ENCODE results near the gene AQP3. TPM values are rescaled to one million over a fixed set of nuclear protein-coding genes. Genes with fewer than 3 reads are reported as not detected.
"Not testable (repeated sequence)": the region's sequence is repeated elsewhere in the genome, so short reads cannot be mapped to it uniquely, and the experiment has no call there.

AQP3 gene
- total RNA-seq, 4 donors from 2014 or later, result 1.7 to 24.2 (median 13.5) TPM

GRCh38 chr9:33426843-33427293, 20.5 kb downstream of the AQP3 start:
- Histone ChIP-seq H3K9me3 (no peaks in the 10 kb centered on the region), H3K27me3 (no peaks in the 10 kb centered on the region), H3K4me3 (no peak overlapping the region), H3K27ac (no peak overlapping the region), H3K36me3 (no peaks in the 10 kb centered on the region), H3K4me1 (peaks cover 0 to 3% of the 10 kb centered on the region in 2 donors)
- in situ Hi-C loops (cut with MboI; ENCODE audit: low sequenced_read_pairs in 4 of 4) (no loop called here), intact Hi-C loops (cut with DNase I; ENCODE audit: low total_unique reads) (no loop called here)
- ATAC-seq (no peak), DNase-seq (no peak)
- TF ChIP-seq, protein P1, sequence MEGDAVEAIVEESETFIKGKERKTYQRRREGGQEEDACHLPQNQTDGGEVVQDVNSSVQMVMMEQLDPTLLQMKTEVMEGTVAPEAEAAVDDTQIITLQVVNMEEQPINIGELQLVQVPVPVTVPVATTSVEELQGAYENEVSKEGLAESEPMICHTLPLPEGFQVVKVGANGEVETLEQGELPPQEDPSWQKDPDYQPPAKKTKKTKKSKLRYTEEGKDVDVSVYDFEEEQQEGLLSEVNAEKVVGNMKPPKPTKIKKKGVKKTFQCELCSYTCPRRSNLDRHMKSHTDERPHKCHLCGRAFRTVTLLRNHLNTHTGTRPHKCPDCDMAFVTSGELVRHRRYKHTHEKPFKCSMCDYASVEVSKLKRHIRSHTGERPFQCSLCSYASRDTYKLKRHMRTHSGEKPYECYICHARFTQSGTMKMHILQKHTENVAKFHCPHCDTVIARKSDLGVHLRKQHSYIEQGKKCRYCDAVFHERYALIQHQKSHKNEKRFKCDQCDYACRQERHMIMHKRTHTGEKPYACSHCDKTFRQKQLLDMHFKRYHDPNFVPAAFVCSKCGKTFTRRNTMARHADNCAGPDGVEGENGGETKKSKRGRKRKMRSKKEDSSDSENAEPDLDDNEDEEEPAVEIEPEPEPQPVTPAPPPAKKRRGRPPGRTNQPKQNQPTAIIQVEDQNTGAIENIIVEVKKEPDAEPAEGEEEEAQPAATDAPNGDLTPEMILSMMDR (IDR thresholded peaks at IDR 0.05 in 4 of 5, conservative IDR thresholded peaks at IDR 0.05 in 1 of 5), result no peak
- no peak for TF ChIP-seq POLR2A (IDR thresholded peaks at IDR 0.05)

DNA sequence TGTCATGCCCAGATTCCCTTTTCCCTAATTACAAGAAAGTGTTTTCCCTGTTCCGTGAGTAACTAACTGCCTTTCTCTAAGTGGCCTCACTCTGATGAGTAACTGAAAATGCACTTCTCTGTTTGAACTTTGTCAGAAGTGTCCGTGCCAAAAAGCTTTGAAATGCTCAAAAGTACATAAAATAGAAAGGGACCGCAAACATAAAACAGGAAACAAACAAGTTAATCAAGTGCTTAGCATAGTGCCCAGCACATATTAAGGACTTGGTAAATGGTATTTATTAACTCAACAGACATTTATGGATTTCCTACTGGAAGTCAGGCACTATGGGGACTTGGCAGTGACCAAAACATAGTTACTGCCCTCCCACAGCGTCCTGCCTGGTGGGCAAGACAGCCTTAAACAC, 22.3 kb downstream of the AQP3 start:
- Histone ChIP-seq H3K4me3 (no peak overlapping the region), H3K36me3 (no peaks in the 10 kb centered on the region), H3K27ac (no peak overlapping the region), H3K4me1 (no peaks in the 10 kb centered on the region), H3K27me3 (no peaks in the 10 kb centered on the region), H3K9me3 (no peaks in the 10 kb centered on the region)
- intact Hi-C loops (cut with DNase I; ENCODE audit: low total_unique reads), result no loop called here
- ATAC-seq (no peak), DNase-seq (no peak)
- in situ Hi-C loops (cut with MboI; ENCODE audit: low sequenced_read_pairs in 4 of 4), result no loop called here
- no peak for TF ChIP-seq POLR2A (IDR thresholded peaks at IDR 0.05)
- TF ChIP-seq, protein P1 (IDR thresholded peaks at IDR 0.05 in 4 of 5, conservative IDR thresholded peaks at IDR 0.05 in 1 of 5), result no peak

- H3K27ac ChIP-seq; in situ Hi-C loops (cut with MboI; ENCODE audit: low sequenced_read_pairs in 4 of 4): not testable (repeated sequence)
Measured at GRCh38 chr9:33424492-33424891, 22.9 kb downstream of the AQP3 start.

DNA sequence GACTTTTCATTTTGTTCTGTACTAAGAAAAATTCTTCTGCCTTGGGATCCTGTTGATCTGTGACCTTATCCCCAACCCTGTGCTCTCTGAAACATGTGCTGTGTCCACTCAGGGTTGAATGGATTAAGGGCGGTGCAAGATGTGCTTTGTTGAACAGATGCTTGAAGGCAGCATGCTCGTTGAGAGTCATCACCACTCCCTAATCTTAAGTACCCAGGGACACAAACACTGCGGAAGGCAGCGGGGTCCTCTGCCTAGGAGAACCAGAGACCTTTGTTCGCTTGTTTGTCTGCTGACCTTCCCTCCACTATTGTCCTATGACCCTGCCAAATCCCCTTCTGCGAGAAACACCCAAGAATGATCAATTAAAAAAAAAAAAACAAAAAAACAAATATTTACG, 23.4 kb downstream of the AQP3 start:
- H3K4me3 ChIP-seq; intact Hi-C loops (cut with DNase I; ENCODE audit: low total_unique reads); ATAC-seq; DNase-seq; H3K9me3 ChIP-seq; H3K27ac ChIP-seq; in situ Hi-C loops (cut with MboI; ENCODE audit: low sequenced_read_pairs in 4 of 4); H3K27me3 ChIP-seq; H3K4me1 ChIP-seq; H3K36me3 ChIP-seq: not testable (repeated sequence)

More at GRCh38 chr9:33424492-33424891, 22.9 kb downstream of the AQP3 start:
- H3K4me3 ChIP-seq; intact Hi-C loops (cut with DNase I; ENCODE audit: low total_unique reads); H3K27me3 ChIP-seq; ATAC-seq; H3K4me1 ChIP-seq; H3K9me3 ChIP-seq; H3K36me3 ChIP-seq; DNase-seq: not testable (repeated sequence)

GRCh38 chr9:33419708-33420303, 27.6 kb downstream of the AQP3 start:
- no peaks in the 10 kb centered on the region for H3K9me3 ChIP-seq
- H3K27ac ChIP-seq, result no peak overlapping the region
- TF ChIP-seq POLR2A (IDR thresholded peaks at IDR 0.05), result no peak
- TF ChIP-seq, protein P1 (IDR thresholded peaks at IDR 0.05 in 4 of 5, conservative IDR thresholded peaks at IDR 0.05 in 1 of 5), result no peak
- no peak overlapping the region for H3K4me3 ChIP-seq
- in situ Hi-C loops (cut with MboI; ENCODE audit: low sequenced_read_pairs in 4 of 4) (loop anchor here in 1 of 4 donors (5.0 kb wide), 1 partner anchor 48 kb away; no protein-coding TSS in a partner anchor), intact Hi-C loops (cut with DNase I; ENCODE audit: low total_unique reads) (no loop called here)
- H3K27me3 ChIP-seq, result no peaks in the 10 kb centered on the region
- no peaks in the 10 kb centered on the region for H3K4me1 ChIP-seq
- DNase-seq (no peak), ATAC-seq (no peak)
- no peaks in the 10 kb centered on the region for H3K36me3 ChIP-seq

DNA sequence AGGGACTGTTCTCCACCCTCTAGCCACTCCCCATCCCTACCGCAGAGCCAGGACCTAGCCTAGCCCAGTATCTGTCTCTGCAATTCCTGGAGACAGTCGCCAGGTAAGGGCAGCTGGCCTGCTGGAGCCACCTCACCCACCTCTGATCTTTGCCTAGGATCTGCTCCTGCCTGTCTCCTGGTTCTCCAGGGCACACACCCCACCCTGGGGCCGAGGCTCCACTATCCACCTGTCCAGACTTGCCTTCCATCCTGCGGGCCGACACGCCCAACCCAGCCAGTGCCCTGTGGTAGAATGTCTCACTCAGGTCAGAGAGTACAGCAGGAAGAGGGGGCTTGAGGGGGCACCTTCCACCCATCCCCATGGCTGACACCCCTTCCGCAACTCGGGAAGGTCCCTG, 29.3 kb downstream of the AQP3 start:
- in situ Hi-C loops (cut with MboI; ENCODE audit: low sequenced_read_pairs in 4 of 4), result loop anchor here in 1 of 4 donors (5.0 kb wide), 1 partner anchor 46 kb away; no protein-coding TSS in a partner anchor
- TF ChIP-seq, protein P1 (IDR thresholded peaks at IDR 0.05 in 4 of 5, conservative IDR thresholded peaks at IDR 0.05 in 1 of 5), result no peak
- TF ChIP-seq POLR2A (IDR thresholded peaks at IDR 0.05), result no peak
- Histone ChIP-seq H3K27me3 (no peaks in the 10 kb centered on the region), H3K27ac (no peak overlapping the region), H3K4me1 (no peaks in the 10 kb centered on the region), H3K4me3 (no peak overlapping the region), H3K9me3 (no peaks in the 10 kb centered on the region), H3K36me3 (no peaks in the 10 kb centered on the region)
- intact Hi-C loops (cut with DNase I; ENCODE audit: low total_unique reads), result no loop called here
- no peak for DNase-seq
- no peak for ATAC-seq

Measured in gastrocnemius medialis (tissue), 4 donors.